DOHH2 (cell line): ENCODE results near the gene FAM24A.

Source experiments
- H3F3A ChIP-seq: fragments of 200-600 bp; sonication (generic), shearing (Covaris generic); 2 replicates; pipeline ENCODE4 v1.6.0; 2016; ENCODE audit warnings: antibody characterized with exemption, mild to moderate bottlenecking; ENCODE audit not compliant: control insufficient read depth, insufficient read depth
- H3K27ac ChIP-seq: fragments of 200-600 bp; sonication (generic); 2 replicates; pipeline ENCODE4 v1.5.1; 2014; ENCODE audit warnings: low read depth, mild to moderate bottlenecking, low read length, moderate library complexity
- H3K27me3 ChIP-seq: fragments of 200-600 bp; sonication (generic); 2 replicates; pipeline ENCODE4 v1.6.1; 2014; ENCODE audit warnings: mild to moderate bottlenecking, low read length, mixed read lengths; ENCODE audit not compliant: control insufficient read depth
- H3K36me3 ChIP-seq: fragments of 200-600 bp; sonication (generic); 2 replicates; pipeline ENCODE4 v1.6.1; 2014; ENCODE audit warnings: mild to moderate bottlenecking, low read length, moderate library complexity, mixed read lengths; ENCODE audit not compliant: control insufficient read depth
- H3K4me1 ChIP-seq: fragments of 200-600 bp; sonication (generic); 2 replicates; pipeline ENCODE4 v1.6.1; 2014; ENCODE audit warnings: mild to moderate bottlenecking, low read length, mixed read lengths; ENCODE audit not compliant: control insufficient read depth
- H3K4me2 ChIP-seq: fragments of 200-600 bp; sonication (generic); 2 replicates; pipeline ENCODE4 v1.6.0; 2014; ENCODE audit warnings: mild to moderate bottlenecking, low read length, moderate library complexity
- H3K4me3 ChIP-seq: fragments of 200-600 bp; sonication (generic); 2 replicates; pipeline ENCODE4 v1.5.1; 2014; ENCODE audit warnings: mild to moderate bottlenecking, low read length, mixed read lengths
- H3K79me2 ChIP-seq: fragments of 200-600 bp; sonication (generic); 2 replicates; pipeline ENCODE4 v1.6.1; 2014; ENCODE audit warnings: mild to moderate bottlenecking, low read length, mixed read lengths; ENCODE audit not compliant: control insufficient read depth
- H3K9me2 ChIP-seq: fragments of 200-600 bp; sonication (generic); replicated peaks from 2 replicates; pipeline ENCODE4 v1.6.1; 2014; ENCODE audit warnings: mild to moderate bottlenecking, low read length, mixed read lengths; ENCODE audit not compliant: control insufficient read depth
- H3K9me3 ChIP-seq: fragments of 200-600 bp; sonication (generic); 2 replicates; pipeline ENCODE4 v1.6.1; 2014; ENCODE audit warnings: antibody characterized with exemption, low read length, mixed read lengths; ENCODE audit not compliant: control insufficient read depth, insufficient read depth
- H4K20me1 ChIP-seq: fragments of 200-600 bp; sonication (generic); 2 replicates; pipeline ENCODE4 v1.6.0; 2014; ENCODE audit warnings: low read depth, mild to moderate bottlenecking, antibody characterized with exemption, low read length, moderate library complexity; ENCODE audit not compliant: control insufficient read depth, insufficient read depth
- EZH2phosphoT487 ChIP-seq: fragments of 200-600 bp; sonication (generic); IDR thresholded peaks from 2 replicates; pipeline ENCODE4 v1.6.1; 2017; ENCODE audit warnings: borderline replicate concordance, mild to moderate bottlenecking, antibody characterized with exemption, low read length, moderate library complexity, mixed read lengths
- TF ChIP-seq, protein P1 (sequence below): fragments of 200-600 bp; sonication (generic); IDR thresholded peaks from one replicate; pipeline ENCODE4 v1.5.1; 2014; ENCODE audit warnings: antibody characterized with exemption, mild to moderate bottlenecking, low read depth, low read length; ENCODE audit not compliant: poor library complexity, severe bottlenecking

The FAM24A gene, protein sequence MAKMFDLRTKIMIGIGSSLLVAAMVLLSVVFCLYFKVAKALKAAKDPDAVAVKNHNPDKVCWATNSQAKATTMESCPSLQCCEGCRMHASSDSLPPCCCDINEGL

GRCh38 chr10:122910310-122910709 is at the start of gene FAM24A:
Gene FAM24A (plus strand): TSS chr10:122910610. CDS start chr10:122911635, 1,025 bp downstream.
- Histone ChIP-seq H3K27me3 (peaks cover 3% of the 10 kb centered on the region; the same call in 1 of the 2 replicates), H3K9me2 (no peaks in the 10 kb centered on the region), H3K36me3 (no peaks in the 10 kb centered on the region), H3K4me3 (no peak within 1 kb of the TSS), H3K4me1 (no peaks in the 10 kb centered on the region), H3K4me2 (no peak within 1 kb of the TSS), H4K20me1 (no peaks in the 10 kb centered on the region), H3K9me3 (no peaks in the 10 kb centered on the region), H3F3A (no peaks in the 10 kb centered on the region), H3K79me2 (no peaks in the 10 kb centered on the region), H3K27ac (no peak within 1 kb of the TSS)
- TF ChIP-seq, protein P1, sequence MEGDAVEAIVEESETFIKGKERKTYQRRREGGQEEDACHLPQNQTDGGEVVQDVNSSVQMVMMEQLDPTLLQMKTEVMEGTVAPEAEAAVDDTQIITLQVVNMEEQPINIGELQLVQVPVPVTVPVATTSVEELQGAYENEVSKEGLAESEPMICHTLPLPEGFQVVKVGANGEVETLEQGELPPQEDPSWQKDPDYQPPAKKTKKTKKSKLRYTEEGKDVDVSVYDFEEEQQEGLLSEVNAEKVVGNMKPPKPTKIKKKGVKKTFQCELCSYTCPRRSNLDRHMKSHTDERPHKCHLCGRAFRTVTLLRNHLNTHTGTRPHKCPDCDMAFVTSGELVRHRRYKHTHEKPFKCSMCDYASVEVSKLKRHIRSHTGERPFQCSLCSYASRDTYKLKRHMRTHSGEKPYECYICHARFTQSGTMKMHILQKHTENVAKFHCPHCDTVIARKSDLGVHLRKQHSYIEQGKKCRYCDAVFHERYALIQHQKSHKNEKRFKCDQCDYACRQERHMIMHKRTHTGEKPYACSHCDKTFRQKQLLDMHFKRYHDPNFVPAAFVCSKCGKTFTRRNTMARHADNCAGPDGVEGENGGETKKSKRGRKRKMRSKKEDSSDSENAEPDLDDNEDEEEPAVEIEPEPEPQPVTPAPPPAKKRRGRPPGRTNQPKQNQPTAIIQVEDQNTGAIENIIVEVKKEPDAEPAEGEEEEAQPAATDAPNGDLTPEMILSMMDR, result no peak
- no peak for TF ChIP-seq EZH2phosphoT487

- Histone ChIP-seq H3K27ac (no peak overlapping the region), H3K36me3 (no peaks in the 10 kb centered on the region; the same call in 1 of the 2 replicates), H3K9me2 (no peaks in the 10 kb centered on the region), H3K4me1 (no peaks in the 10 kb centered on the region), H4K20me1 (no peaks in the 10 kb centered on the region), H3K79me2 (peaks cover 76% of the 10 kb centered on the region), H3F3A (no peaks in the 10 kb centered on the region; the same call in 1 of the 2 replicates), H3K27me3 (no peaks in the 10 kb centered on the region), H3K4me3 (no peak overlapping the region), H3K4me2 (no peak overlapping the region), H3K9me3 (no peaks in the 10 kb centered on the region)
- TF ChIP-seq EZH2phosphoT487, result no peak
- TF ChIP-seq, protein P1, result no peak
Measured at GRCh38 chr10:122861711-122862161, 48.7 kb upstream of the FAM24A start.

DNA sequence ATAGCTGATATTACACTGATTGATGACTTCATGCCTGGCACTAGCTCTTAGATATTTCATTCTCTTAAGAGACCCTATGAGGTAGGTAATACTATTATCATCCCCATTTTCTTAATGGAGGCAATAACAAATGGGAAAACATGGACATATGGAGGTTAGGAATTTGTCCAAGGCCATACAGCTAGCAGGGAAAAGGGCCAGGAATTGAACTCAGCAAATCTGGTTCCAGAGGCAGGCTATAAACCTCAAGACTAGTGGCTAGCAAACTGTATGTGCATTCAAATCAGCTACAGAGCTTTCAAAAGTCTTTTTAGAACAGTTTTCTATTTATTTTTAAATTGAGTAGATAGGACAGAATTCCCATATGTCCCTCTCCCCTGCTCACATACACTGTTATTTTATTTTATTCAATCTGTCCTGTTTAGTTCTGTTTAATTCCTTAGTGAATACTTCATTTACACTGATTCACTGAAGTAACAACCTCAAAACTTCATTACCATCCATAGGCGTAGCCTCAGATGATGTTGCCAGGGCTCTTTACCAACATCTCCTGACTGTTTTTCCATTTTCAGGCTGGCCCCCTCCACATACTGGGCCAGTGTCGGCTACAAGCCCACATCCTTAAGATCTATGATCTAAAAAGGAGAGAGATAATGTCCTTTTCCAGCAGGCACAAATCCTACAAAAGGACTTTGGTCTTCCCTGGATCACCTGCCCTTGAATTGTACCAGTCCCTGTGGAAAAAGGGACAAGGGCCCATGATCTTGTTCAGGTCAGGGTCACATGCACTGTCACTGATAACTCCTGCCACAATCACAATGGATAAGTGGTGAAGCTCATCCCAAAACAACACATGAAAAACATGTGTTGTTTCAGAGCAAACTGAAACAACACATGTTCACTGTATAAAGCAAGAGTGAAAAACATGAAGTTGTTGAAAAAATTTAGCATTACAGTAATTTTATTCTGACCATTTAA is 46.9 kb upstream of the FAM24A start:
- H3F3A ChIP-seq, result no peaks in the 10 kb centered on the region; the same call in 1 of the 2 replicates
- no peaks in the 10 kb centered on the region; the same call in 1 of the 2 replicates for H3K9me3 ChIP-seq
- H4K20me1 ChIP-seq, result no peaks in the 10 kb centered on the region
- H3K36me3 ChIP-seq, result no peaks in the 10 kb centered on the region; the same call in 1 of the 2 replicates
- no peak overlapping the region for H3K4me3 ChIP-seq
- no peaks in the 10 kb centered on the region for H3K4me1 ChIP-seq
- H3K4me2 ChIP-seq, result no peak overlapping the region
- no peaks in the 10 kb centered on the region for H3K9me2 ChIP-seq
- TF ChIP-seq, protein P1, result no peak
- no peak for TF ChIP-seq EZH2phosphoT487
- H3K79me2 ChIP-seq, result peaks cover 73% of the 10 kb centered on the region
- no peak overlapping the region for H3K27ac ChIP-seq
- H3K27me3 ChIP-seq, result no peaks in the 10 kb centered on the region
